ENCODE results near the gene FAM186B. TPM values are rescaled to one million over a fixed set of nuclear protein-coding genes. Genes with fewer than 3 reads are reported as not detected.

The FAM186B gene
- total and polyA plus RNA-seq, 2 experiments from 2014 or later, result 0.21 to 0.38 TPM

DNA sequence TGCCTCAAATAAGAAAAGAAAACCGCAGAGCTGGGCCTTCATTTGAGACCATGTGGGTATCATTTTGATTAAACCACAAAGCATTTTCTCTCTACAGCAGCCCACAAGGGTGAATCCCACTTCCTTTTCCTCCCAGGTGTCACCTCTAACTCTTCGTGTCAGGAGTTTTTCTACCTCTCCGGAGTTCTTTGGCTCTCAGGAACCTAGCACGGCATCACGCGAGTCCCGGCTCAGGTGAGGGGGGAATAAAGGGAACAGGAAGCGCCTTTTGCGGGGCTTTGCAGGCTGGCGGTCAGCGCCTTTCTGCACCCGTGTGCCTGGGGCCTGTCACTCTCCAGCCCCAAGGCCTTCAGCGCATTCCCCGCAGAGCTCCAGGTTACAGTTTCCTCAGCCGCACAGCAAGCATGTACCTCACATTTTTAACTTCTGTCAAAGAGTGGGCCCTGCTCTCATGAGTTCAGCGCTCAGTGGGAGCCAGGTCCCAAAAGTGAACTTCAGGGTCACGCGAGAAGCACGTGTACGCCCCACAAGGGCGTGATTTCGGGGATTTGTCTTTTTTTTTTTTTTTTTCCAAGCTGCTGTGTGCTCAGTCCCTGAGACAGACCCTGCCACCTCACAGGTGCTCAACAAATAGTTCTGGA is 17.2 kb upstream of the FAM186B start:
- peak overlapping the region; percentile 90 for H3K27ac ChIP-seq (ENCODE audit: low read depth)
- H3K4me1 ChIP-seq (ENCODE audit: insufficient read depth), result peaks cover 31% of the 10 kb centered on the region
- H3K4me2 ChIP-seq, result peak overlapping the region; percentile 97
- H3K79me2 ChIP-seq (replicated peaks; ENCODE audit: insufficient read depth), result no peaks in the 10 kb centered on the region
- Mint-ChIP-seq H3K4me3 (peak overlapping the region; percentile 85), H3K4me1 (peaks cover 39% of the 10 kb centered on the region), H3K27me3 (ENCODE audit: insufficient read depth, low read depth, poor library complexity) (peaks cover 17% of the 10 kb centered on the region), H3K36me3 (ENCODE audit: low read depth) (peaks cover 3% of the 10 kb centered on the region; the same call in 1 of the 3 replicates), H3K27ac (peak overlapping the region; percentile 82), H3K9me3 (no peaks in the 10 kb centered on the region)
- H2AFZ ChIP-seq, result peak overlapping the region; percentile 98
- H3F3A ChIP-seq (replicated peaks; ENCODE audit: low read depth), result peaks cover 12% of the 10 kb centered on the region
- TF ChIP-seq, protein P1, sequence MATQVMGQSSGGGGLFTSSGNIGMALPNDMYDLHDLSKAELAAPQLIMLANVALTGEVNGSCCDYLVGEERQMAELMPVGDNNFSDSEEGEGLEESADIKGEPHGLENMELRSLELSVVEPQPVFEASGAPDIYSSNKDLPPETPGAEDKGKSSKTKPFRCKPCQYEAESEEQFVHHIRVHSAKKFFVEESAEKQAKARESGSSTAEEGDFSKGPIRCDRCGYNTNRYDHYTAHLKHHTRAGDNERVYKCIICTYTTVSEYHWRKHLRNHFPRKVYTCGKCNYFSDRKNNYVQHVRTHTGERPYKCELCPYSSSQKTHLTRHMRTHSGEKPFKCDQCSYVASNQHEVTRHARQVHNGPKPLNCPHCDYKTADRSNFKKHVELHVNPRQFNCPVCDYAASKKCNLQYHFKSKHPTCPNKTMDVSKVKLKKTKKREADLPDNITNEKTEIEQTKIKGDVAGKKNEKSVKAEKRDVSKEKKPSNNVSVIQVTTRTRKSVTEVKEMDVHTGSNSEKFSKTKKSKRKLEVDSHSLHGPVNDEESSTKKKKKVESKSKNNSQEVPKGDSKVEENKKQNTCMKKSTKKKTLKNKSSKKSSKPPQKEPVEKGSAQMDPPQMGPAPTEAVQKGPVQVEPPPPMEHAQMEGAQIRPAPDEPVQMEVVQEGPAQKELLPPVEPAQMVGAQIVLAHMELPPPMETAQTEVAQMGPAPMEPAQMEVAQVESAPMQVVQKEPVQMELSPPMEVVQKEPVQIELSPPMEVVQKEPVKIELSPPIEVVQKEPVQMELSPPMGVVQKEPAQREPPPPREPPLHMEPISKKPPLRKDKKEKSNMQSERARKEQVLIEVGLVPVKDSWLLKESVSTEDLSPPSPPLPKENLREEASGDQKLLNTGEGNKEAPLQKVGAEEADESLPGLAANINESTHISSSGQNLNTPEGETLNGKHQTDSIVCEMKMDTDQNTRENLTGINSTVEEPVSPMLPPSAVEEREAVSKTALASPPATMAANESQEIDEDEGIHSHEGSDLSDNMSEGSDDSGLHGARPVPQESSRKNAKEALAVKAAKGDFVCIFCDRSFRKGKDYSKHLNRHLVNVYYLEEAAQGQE (IDR thresholded peaks at IDR 0.05; ENCODE audit: unreplicated experiment), result no peak
- no peak for TF ChIP-seq EZH2 (IDR thresholded peaks at IDR 0.05; ENCODE audit: low read depth, unreplicated experiment)
- TF ChIP-seq EZH2phosphoT487 (IDR thresholded peaks at IDR 0.05; ENCODE audit: unreplicated experiment), result no peak
- TF ChIP-seq STAT1 (IDR thresholded peaks at IDR 0.05; ENCODE audit: unreplicated experiment), result no peak
- TF ChIP-seq, protein P2, sequence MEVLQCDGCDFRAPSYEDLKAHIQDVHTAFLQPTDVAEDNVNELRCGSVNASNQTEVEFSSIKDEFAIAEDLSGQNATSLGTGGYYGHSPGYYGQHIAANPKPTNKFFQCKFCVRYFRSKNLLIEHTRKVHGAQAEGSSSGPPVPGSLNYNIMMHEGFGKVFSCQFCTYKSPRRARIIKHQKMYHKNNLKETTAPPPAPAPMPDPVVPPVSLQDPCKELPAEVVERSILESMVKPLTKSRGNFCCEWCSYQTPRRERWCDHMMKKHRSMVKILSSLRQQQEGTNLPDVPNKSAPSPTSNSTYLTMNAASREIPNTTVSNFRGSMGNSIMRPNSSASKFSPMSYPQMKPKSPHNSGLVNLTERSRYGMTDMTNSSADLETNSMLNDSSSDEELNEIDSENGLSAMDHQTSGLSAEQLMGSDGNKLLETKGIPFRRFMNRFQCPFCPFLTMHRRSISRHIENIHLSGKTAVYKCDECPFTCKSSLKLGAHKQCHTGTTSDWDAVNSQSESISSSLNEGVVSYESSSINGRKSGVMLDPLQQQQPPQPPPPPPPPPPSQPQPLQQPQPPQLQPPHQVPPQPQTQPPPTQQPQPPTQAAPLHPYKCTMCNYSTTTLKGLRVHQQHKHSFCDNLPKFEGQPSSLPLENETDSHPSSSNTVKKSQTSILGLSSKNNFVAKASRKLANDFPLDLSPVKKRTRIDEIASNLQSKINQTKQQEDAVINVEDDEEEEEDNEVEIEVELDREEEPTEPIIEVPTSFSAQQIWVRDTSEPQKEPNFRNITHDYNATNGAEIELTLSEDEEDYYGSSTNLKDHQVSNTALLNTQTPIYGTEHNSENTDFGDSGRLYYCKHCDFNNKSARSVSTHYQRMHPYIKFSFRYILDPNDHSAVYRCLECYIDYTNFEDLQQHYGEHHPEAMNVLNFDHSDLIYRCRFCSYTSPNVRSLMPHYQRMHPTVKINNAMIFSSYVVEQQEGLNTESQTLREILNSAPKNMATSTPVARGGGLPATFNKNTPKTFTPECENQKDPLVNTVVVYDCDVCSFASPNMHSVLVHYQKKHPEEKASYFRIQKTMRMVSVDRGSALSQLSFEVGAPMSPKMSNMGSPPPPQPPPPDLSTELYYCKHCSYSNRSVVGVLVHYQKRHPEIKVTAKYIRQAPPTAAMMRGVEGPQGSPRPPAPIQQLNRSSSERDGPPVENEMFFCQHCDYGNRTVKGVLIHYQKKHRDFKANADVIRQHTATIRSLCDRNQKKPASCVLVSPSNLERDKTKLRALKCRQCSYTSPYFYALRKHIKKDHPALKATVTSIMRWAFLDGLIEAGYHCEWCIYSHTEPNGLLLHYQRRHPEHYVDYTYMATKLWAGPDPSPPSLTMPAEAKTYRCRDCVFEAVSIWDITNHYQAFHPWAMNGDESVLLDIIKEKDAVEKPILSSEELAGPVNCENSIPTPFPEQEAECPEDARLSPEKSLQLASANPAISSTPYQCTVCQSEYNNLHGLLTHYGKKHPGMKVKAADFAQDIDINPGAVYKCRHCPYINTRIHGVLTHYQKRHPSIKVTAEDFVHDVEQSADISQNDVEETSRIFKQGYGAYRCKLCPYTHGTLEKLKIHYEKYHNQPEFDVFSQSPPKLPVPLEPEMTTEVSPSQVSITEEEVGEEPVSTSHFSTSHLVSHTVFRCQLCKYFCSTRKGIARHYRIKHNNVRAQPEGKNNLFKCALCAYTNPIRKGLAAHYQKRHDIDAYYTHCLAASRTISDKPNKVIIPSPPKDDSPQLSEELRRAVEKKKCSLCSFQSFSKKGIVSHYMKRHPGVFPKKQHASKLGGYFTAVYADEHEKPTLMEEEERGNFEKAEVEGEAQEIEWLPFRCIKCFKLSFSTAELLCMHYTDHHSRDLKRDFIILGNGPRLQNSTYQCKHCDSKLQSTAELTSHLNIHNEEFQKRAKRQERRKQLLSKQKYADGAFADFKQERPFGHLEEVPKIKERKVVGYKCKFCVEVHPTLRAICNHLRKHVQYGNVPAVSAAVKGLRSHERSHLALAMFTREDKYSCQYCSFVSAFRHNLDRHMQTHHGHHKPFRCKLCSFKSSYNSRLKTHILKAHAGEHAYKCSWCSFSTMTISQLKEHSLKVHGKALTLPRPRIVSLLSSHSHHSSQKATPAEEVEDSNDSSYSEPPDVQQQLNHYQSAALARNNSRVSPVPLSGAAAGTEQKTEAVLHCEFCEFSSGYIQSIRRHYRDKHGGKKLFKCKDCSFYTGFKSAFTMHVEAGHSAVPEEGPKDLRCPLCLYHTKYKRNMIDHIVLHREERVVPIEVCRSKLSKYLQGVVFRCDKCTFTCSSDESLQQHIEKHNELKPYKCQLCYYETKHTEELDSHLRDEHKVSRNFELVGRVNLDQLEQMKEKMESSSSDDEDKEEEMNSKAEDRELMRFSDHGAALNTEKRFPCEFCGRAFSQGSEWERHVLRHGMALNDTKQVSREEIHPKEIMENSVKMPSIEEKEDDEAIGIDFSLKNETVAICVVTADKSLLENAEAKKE (CRISPR knock-in tag; IDR thresholded peaks at IDR 0.05), result no peak
- TF ChIP-seq NANOG (IDR thresholded peaks at IDR 0.05; ENCODE audit: borderline replicate concordance), result no peak
- no peak for TF ChIP-seq ZNF114 (CRISPR knock-in tag; IDR thresholded peaks at IDR 0.05)
- TF ChIP-seq ZNF331 (CRISPR knock-in tag; IDR thresholded peaks at IDR 0.05; ENCODE audit: low read depth), result no peak
- TF ChIP-seq, protein P3, sequence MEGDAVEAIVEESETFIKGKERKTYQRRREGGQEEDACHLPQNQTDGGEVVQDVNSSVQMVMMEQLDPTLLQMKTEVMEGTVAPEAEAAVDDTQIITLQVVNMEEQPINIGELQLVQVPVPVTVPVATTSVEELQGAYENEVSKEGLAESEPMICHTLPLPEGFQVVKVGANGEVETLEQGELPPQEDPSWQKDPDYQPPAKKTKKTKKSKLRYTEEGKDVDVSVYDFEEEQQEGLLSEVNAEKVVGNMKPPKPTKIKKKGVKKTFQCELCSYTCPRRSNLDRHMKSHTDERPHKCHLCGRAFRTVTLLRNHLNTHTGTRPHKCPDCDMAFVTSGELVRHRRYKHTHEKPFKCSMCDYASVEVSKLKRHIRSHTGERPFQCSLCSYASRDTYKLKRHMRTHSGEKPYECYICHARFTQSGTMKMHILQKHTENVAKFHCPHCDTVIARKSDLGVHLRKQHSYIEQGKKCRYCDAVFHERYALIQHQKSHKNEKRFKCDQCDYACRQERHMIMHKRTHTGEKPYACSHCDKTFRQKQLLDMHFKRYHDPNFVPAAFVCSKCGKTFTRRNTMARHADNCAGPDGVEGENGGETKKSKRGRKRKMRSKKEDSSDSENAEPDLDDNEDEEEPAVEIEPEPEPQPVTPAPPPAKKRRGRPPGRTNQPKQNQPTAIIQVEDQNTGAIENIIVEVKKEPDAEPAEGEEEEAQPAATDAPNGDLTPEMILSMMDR (conservative IDR thresholded peaks at IDR 0.05; ENCODE audit: low read depth in 2 of 2), result no peak
- TF ChIP-seq, protein P4, sequence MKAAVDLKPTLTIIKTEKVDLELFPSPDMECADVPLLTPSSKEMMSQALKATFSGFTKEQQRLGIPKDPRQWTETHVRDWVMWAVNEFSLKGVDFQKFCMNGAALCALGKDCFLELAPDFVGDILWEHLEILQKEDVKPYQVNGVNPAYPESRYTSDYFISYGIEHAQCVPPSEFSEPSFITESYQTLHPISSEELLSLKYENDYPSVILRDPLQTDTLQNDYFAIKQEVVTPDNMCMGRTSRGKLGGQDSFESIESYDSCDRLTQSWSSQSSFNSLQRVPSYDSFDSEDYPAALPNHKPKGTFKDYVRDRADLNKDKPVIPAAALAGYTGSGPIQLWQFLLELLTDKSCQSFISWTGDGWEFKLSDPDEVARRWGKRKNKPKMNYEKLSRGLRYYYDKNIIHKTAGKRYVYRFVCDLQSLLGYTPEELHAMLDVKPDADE (IDR thresholded peaks at IDR 0.05), result no peak
- TF ChIP-seq CREB1 (CRISPR knock-in tag; IDR thresholded peaks at IDR 0.05; ENCODE audit: low read depth), result no peak
- no peak for TF ChIP-seq POLR2AphosphoS5 (IDR thresholded peaks at IDR 0.05; ENCODE audit: low read depth)
- no peak for TF ChIP-seq JUNB (IDR thresholded peaks at IDR 0.05; ENCODE audit: unreplicated experiment)
- ATAC-seq (peak; percentile 61), DNase-seq (ENCODE audit: low spot score) (peak; percentile 64)
- no peaks in the 10 kb centered on the region for H3K9me2 ChIP-seq (ENCODE audit: insufficient read depth)
- H4K20me1 ChIP-seq (replicated peaks; ENCODE audit: insufficient read depth), result no peaks in the 10 kb centered on the region
- H3K4me3 ChIP-seq, result peak overlapping the region; percentile 87
- peaks cover 15% of the 10 kb centered on the region; the same call in 1 of the 2 replicates for H3K27me3 ChIP-seq (ENCODE audit: insufficient read depth)
- H3K36me3 ChIP-seq (ENCODE audit: insufficient read depth), result no peaks in the 10 kb centered on the region

All from GM23338 (cell line).